ENCODE measurements around the gene PPP2R3B. TPM values are rescaled to one million over a fixed set of nuclear protein-coding genes. Genes with fewer than 3 reads are reported as not detected.

PPP2R3B gene
- total and polyA plus RNA-seq, 2 of the 13 experiments (the other 11 are each of a cell fraction or from before 2014, with no cell fraction given), result 17.0 to 21.4 TPM

GRCh38 chrX:318739-319578, 67.7 kb downstream of the PPP2R3B start, which contains the start of gene GTPBP6 (continued):
- TF ChIP-seq ZNF407 (CRISPR knock-in tag; IDR thresholded peaks at IDR 0.05; ENCODE audit: not compliant biosample characterization), result peak; percentile 20
- TF ChIP-seq MXD4 (CRISPR knock-in tag; IDR thresholded peaks at IDR 0.05), result 0 out of 2 replicates have a peak, but pooled peaks have one; percentile 29
- TF ChIP-seq HNF1B (CRISPR knock-in tag; IDR thresholded peaks at IDR 0.05), result no peak
- TF ChIP-seq TAF1 (CRISPR knock-in tag; IDR thresholded peaks at IDR 0.05), result peak; percentile 50; the same call in 1 of the 2 replicates
- peak; percentile 35 for TF ChIP-seq HNRNPK (IDR thresholded peaks at IDR 0.05; ENCODE audit: low read depth, low read length, poor library complexity, severe bottlenecking)
- TF ChIP-seq ZNF225 (CRISPR knock-in tag; IDR thresholded peaks at IDR 0.05), result 0 out of 2 replicates have a peak, but pooled peaks have one; percentile 9
- no peak; the same call in 1 of the 2 replicates for TF ChIP-seq IRF1 (CRISPR knock-in tag; IDR thresholded peaks at IDR 0.05; ENCODE audit: low read depth)
- TF ChIP-seq ATF2 (CRISPR knock-in tag; IDR thresholded peaks at IDR 0.05), result peak; percentile 73
- TF ChIP-seq FIP1L1 (IDR thresholded peaks at IDR 0.05; ENCODE audit: borderline replicate concordance, insufficient read depth, low read depth, low read length), result 0 out of 2 replicates have a peak, but pooled peaks have one; percentile 74
- TF ChIP-seq SRY (CRISPR knock-in tag; IDR thresholded peaks at IDR 0.05), result peak; percentile 65; the same call in 1 of the 2 replicates
- peak; percentile 93 for TF ChIP-seq TBX3 (IDR thresholded peaks at IDR 0.05; ENCODE audit: borderline replicate concordance)

Data from HepG2 (cell line).